GM23338 (cell line): ENCODE results near the gene BTBD16. TPM values are rescaled to one million over a fixed set of nuclear protein-coding genes. Genes with fewer than 3 reads are reported as not detected.

ENCODE experiments used
- ATAC-seq: fragments of 200-7000 bp; cut with Tn5 transposase; 3 replicates; pipeline ENCODE4 v1.9.1; 2020
- DNase-seq: peaks from one replicate; pipeline ENCODE4 v3.0.0-alpha.2; 2015; ENCODE audit warnings: low spot score
- H2AFZ ChIP-seq: fragments of 200-600 bp; sonication (generic); 2 replicates; pipeline ENCODE4 v1.8.0; 2016; ENCODE audit warnings: antibody characterized with exemption, mild to moderate bottlenecking, moderate library complexity
- H3F3A ChIP-seq: fragments of 200-600 bp; sonication (generic); replicated peaks from 2 replicates; pipeline ENCODE4 v1.8.0; 2017; ENCODE audit warnings: antibody characterized with exemption, mixed run types, low read depth
- H3K27ac ChIP-seq: fragments of 200-600 bp; sonication (generic); 2 replicates; pipeline ENCODE4 v1.6.1; 2016; ENCODE audit warnings: low read depth
- H3K27me3 ChIP-seq: fragments of 200-600 bp; sonication (generic); 2 replicates; pipeline ENCODE4 v1.8.0; 2016; ENCODE audit warnings: mild to moderate bottlenecking, mixed run types, moderate library complexity; ENCODE audit not compliant: insufficient read depth
- H3K36me3 ChIP-seq: fragments of 200-600 bp; sonication (generic); 2 replicates; pipeline ENCODE4 v1.8.0; 2016; ENCODE audit warnings: mild to moderate bottlenecking; ENCODE audit not compliant: insufficient read depth
- H3K4me1 ChIP-seq: fragments of 200-600 bp; sonication (generic); 2 replicates; pipeline ENCODE4 v1.8.0; 2016; ENCODE audit warnings: mild to moderate bottlenecking, moderate library complexity; ENCODE audit not compliant: insufficient read depth
- H3K4me2 ChIP-seq: fragments of 200-600 bp; sonication (generic); 2 replicates; pipeline ENCODE4 v1.7.1; 2017; ENCODE audit warnings: mixed run types
- H3K4me3 ChIP-seq: fragments of 200-600 bp; sonication (generic); 2 replicates; pipeline ENCODE4 v1.6.1; 2016; ENCODE audit warnings: mixed run types
- H3K79me2 ChIP-seq: fragments of 200-600 bp; sonication (generic); replicated peaks from 2 replicates; pipeline ENCODE4 v1.8.0; 2017; ENCODE audit warnings: mild to moderate bottlenecking; ENCODE audit not compliant: insufficient read depth
- H3K9me2 ChIP-seq: fragments of 200-600 bp; sonication (generic); 2 replicates; pipeline ENCODE4 v1.8.0; 2017; ENCODE audit not compliant: insufficient read depth
- H4K20me1 ChIP-seq: fragments of 200-600 bp; sonication (generic); replicated peaks from 2 replicates; pipeline ENCODE4 v1.8.0; 2017; ENCODE audit warnings: mild to moderate bottlenecking; ENCODE audit not compliant: insufficient read depth
- H3K27ac Mint-ChIP-seq: 2 replicates; pipeline ENCODE4 v1.8.0; 2020; ENCODE audit warnings: inconsistent platforms, mild to moderate bottlenecking, moderate library complexity, mixed read lengths
- H3K27me3 Mint-ChIP-seq: 3 replicates; pipeline ENCODE4 v1.8.0; 2022; ENCODE audit warnings: low read depth, mild to moderate bottlenecking, moderate library complexity, mixed read lengths, inconsistent platforms; ENCODE audit not compliant: insufficient read depth, poor library complexity
- H3K36me3 Mint-ChIP-seq: 3 replicates; pipeline ENCODE4 v1.8.0; 2021; ENCODE audit warnings: low read depth, mild to moderate bottlenecking, inconsistent platforms, moderate library complexity, mixed read lengths
- H3K4me1 Mint-ChIP-seq: 3 replicates; pipeline ENCODE4 v1.8.0; 2020; ENCODE audit warnings: mild to moderate bottlenecking, inconsistent platforms, mixed read lengths
- H3K4me3 Mint-ChIP-seq: 3 replicates; pipeline ENCODE4 v1.8.0; 2021; ENCODE audit warnings: moderate library complexity, mild to moderate bottlenecking, inconsistent platforms, mixed read lengths
- H3K9me3 Mint-ChIP-seq: 3 replicates; pipeline ENCODE4 v1.8.0; 2020; ENCODE audit warnings: moderate library complexity, mild to moderate bottlenecking, inconsistent platforms, mixed read lengths
- CREB1 ChIP-seq: fragments of 250-450 bp; sonication (Bioruptor Pico); IDR thresholded peaks from 2 replicates; pipeline ENCODE4 v1.5.0; 2020; ENCODE audit warnings: low read depth, mild to moderate bottlenecking, moderate library complexity
- EZH2phosphoT487 ChIP-seq: fragments of 200-600 bp; sonication (generic); IDR thresholded peaks from one replicate; pipeline ENCODE4 v1.8.1; 2018; ENCODE audit warnings: antibody characterized with exemption; ENCODE audit not compliant: unreplicated experiment
- JUNB ChIP-seq: IDR thresholded peaks from one replicate; pipeline ENCODE4 v1.6.1; 2016; ENCODE audit warnings: antibody characterized with exemption; ENCODE audit not compliant: unreplicated experiment
- STAT1 ChIP-seq: IDR thresholded peaks from one replicate; pipeline ENCODE4 v1.6.1; 2016; ENCODE audit warnings: antibody characterized with exemption; ENCODE audit not compliant: unreplicated experiment
- polyA plus RNA-seq: library from polyadenylated mRNA; unstranded; fragments of >200 nt; fragmentation: Nextera tagmentation; extraction: Ambion mirVana; gene quantifications from 2 replicates; pipeline ENCODE4 v1.2.1, GENCODE V29; 2016
- total RNA-seq: library from RNA; depleted of rRNA; stranded (reverse); fragments of >200 nt; shearing (Covaris generic); gene quantifications from 2 replicates; pipeline ENCODE4 v1.2.3, GENCODE V29; 2014
- TF ChIP-seq, protein P1 (sequence below): IDR thresholded peaks from one replicate; pipeline ENCODE4 v1.6.1; 2018; ENCODE audit warnings: antibody characterized with exemption; ENCODE audit not compliant: unreplicated experiment
- TF ChIP-seq, protein P2 (sequence below), 2 experiments: fragments of 200-600 bp in 1 of 2; sonication (generic) in 1 of 2; conservative IDR thresholded peaks; 2 replicates each; pipeline versions ENCODE4 v1.5.1 to v1.6.1; 2016 to 2017; ENCODE audit warnings: antibody characterized with exemption in 2 of 2, low read depth in 2 of 2, mild to moderate bottlenecking in 2 of 2, moderate library complexity in 1 of 2

Gene BTBD16
- total and polyA plus RNA-seq, 2 experiments from 2014 or later, result not detected

DNA sequence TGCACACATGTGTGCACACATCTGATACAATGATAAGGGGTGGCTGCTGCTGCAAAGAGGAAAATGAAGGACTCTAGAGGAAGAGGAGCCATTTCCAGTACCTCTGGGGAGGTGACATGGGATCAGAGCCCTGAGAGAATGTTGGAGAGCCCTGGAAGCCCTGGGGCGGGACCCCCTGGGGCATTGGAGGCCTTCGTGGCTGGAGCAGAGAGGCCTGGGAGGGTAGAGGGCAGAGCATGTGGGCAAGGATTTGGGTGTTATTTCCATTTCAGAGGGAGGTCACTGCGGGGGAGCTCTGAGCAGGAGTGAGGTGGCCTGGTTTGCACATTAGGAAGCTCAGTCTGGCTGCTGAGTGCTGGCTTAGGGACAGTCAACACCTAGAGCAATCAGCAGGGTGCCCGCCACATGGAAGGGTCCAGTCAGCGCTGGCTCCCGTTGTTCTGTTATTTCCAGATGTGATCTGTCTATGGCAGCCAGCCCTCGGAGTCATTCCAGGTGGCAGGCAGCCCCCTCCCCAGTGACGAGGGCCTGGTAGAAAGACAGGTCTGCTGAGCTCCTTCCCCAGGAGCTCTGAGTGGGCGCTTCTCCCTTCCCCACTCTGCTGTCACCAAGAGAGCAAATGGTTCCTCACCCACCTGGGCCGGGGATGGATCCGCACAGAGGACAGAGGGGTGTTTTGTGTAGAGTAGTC lies 24.1 kb upstream of the BTBD16 start:
- Histone ChIP-seq H3K9me2 (no peaks in the 10 kb centered on the region), H3K36me3 (peaks cover 9% of the 10 kb centered on the region), H3K4me1 (no peaks in the 10 kb centered on the region), H3K4me3 (no peak overlapping the region), H2AFZ (no peak overlapping the region), H4K20me1 (peaks cover 3% of the 10 kb centered on the region; the same call in 1 of the 2 replicates), H3K79me2 (no peaks in the 10 kb centered on the region), H3K4me2 (no peak overlapping the region), H3K27ac (no peak overlapping the region), H3K27me3 (no peaks in the 10 kb centered on the region), H3F3A (no peaks in the 10 kb centered on the region)
- DNase-seq (no peak), ATAC-seq (peak; percentile 40)
- Mint-ChIP-seq H3K27me3 (peaks cover 6% of the 10 kb centered on the region), H3K9me3 (no peaks in the 10 kb centered on the region), H3K27ac (no peak overlapping the region), H3K4me1 (peaks cover 3% of the 10 kb centered on the region; the same call in 1 of the 3 replicates), H3K4me3 (no peak overlapping the region), H3K36me3 (peaks cover 43% of the 10 kb centered on the region)
- TF ChIP-seq STAT1, result no peak
- TF ChIP-seq CREB1 (CRISPR knock-in tag), result no peak
- TF ChIP-seq, protein P1, sequence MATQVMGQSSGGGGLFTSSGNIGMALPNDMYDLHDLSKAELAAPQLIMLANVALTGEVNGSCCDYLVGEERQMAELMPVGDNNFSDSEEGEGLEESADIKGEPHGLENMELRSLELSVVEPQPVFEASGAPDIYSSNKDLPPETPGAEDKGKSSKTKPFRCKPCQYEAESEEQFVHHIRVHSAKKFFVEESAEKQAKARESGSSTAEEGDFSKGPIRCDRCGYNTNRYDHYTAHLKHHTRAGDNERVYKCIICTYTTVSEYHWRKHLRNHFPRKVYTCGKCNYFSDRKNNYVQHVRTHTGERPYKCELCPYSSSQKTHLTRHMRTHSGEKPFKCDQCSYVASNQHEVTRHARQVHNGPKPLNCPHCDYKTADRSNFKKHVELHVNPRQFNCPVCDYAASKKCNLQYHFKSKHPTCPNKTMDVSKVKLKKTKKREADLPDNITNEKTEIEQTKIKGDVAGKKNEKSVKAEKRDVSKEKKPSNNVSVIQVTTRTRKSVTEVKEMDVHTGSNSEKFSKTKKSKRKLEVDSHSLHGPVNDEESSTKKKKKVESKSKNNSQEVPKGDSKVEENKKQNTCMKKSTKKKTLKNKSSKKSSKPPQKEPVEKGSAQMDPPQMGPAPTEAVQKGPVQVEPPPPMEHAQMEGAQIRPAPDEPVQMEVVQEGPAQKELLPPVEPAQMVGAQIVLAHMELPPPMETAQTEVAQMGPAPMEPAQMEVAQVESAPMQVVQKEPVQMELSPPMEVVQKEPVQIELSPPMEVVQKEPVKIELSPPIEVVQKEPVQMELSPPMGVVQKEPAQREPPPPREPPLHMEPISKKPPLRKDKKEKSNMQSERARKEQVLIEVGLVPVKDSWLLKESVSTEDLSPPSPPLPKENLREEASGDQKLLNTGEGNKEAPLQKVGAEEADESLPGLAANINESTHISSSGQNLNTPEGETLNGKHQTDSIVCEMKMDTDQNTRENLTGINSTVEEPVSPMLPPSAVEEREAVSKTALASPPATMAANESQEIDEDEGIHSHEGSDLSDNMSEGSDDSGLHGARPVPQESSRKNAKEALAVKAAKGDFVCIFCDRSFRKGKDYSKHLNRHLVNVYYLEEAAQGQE, result no peak
- no peak for TF ChIP-seq JUNB

DNA sequence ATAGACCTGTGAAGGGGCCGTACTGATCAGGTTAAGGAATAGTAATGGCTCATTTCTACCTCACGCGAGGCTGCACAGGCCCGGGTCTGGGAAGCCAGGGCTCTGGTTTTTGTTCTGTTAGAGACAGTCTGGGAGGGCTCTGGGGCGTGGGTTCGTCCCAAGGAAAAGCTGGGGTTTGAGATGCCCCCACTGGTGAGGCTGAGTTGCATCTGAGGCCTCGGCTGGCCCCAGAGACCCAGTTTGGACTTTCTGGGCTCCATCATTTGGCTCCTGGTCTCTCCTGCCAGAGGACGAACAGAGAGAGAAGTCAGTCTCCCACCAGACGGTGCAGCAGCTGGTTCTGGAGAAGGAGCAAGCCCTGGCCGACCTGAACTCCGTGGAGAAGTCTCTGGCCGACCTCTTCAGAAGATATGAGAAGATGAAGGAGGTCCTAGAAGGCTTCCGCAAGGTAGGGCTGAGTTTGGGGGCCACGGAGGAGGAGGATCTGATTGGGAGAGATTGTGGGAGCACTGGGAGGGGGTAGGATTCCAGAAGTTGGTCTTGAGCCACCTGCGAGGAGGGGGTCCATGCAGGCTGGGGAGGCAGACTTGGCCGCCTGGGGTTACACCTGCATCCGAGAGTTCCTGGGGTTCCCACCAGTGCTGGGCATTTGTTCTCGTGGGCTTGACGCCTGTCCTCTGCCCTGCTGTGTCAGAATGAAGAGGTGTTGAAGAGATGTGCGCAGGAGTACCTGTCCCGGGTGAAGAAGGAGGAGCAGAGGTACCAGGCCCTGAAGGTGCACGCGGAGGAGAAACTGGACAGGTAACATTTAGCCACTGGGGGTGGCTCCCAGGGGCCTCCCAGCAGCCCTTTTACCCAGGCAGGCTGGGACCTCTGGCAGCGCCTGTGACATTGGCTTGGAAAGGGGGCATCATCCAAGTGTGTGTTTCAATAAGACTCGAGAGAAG lies 22.5 kb upstream of the BTBD16 start:
- no peak overlapping the region for H2AFZ ChIP-seq
- H3K4me2 ChIP-seq, result no peak overlapping the region
- no peaks in the 10 kb centered on the region for H3F3A ChIP-seq
- no peaks in the 10 kb centered on the region for H3K9me3 Mint-ChIP-seq
- no peaks in the 10 kb centered on the region for H3K4me1 ChIP-seq
- ATAC-seq (no peak), DNase-seq (no peak)
- H3K27ac Mint-ChIP-seq, result no peak overlapping the region
- peaks cover 43% of the 10 kb centered on the region for H3K36me3 Mint-ChIP-seq
- no peak overlapping the region for H3K4me3 Mint-ChIP-seq
- no peaks in the 10 kb centered on the region for H3K9me2 ChIP-seq
- no peaks in the 10 kb centered on the region for H3K79me2 ChIP-seq
- H3K27ac ChIP-seq, result no peak overlapping the region
- no peaks in the 10 kb centered on the region for H3K27me3 ChIP-seq
- peaks cover 3% of the 10 kb centered on the region; the same call in 1 of the 3 replicates for H3K4me1 Mint-ChIP-seq
- H3K36me3 ChIP-seq, result peaks cover 5% of the 10 kb centered on the region
- H3K4me3 ChIP-seq, result no peak overlapping the region
- no peak for TF ChIP-seq JUNB
- no peak for TF ChIP-seq CREB1 (CRISPR knock-in tag)
- TF ChIP-seq, protein P1, result no peak
- no peak for TF ChIP-seq EZH2phosphoT487
- TF ChIP-seq, protein P2, sequence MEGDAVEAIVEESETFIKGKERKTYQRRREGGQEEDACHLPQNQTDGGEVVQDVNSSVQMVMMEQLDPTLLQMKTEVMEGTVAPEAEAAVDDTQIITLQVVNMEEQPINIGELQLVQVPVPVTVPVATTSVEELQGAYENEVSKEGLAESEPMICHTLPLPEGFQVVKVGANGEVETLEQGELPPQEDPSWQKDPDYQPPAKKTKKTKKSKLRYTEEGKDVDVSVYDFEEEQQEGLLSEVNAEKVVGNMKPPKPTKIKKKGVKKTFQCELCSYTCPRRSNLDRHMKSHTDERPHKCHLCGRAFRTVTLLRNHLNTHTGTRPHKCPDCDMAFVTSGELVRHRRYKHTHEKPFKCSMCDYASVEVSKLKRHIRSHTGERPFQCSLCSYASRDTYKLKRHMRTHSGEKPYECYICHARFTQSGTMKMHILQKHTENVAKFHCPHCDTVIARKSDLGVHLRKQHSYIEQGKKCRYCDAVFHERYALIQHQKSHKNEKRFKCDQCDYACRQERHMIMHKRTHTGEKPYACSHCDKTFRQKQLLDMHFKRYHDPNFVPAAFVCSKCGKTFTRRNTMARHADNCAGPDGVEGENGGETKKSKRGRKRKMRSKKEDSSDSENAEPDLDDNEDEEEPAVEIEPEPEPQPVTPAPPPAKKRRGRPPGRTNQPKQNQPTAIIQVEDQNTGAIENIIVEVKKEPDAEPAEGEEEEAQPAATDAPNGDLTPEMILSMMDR (conservative IDR thresholded peaks at IDR 0.05; ENCODE audit: low read depth in 2 of 2), result no peak
- H4K20me1 ChIP-seq, result no peaks in the 10 kb centered on the region; the same call in 1 of the 2 replicates
- H3K27me3 Mint-ChIP-seq, result peaks cover 6% of the 10 kb centered on the region
